ENCODE results near the gene NNAT.
"Not testable (repeated sequence)": the region's sequence is repeated elsewhere in the genome, so short reads cannot be mapped to it uniquely, and the experiment has no call there.

Gene NNAT

DNA sequence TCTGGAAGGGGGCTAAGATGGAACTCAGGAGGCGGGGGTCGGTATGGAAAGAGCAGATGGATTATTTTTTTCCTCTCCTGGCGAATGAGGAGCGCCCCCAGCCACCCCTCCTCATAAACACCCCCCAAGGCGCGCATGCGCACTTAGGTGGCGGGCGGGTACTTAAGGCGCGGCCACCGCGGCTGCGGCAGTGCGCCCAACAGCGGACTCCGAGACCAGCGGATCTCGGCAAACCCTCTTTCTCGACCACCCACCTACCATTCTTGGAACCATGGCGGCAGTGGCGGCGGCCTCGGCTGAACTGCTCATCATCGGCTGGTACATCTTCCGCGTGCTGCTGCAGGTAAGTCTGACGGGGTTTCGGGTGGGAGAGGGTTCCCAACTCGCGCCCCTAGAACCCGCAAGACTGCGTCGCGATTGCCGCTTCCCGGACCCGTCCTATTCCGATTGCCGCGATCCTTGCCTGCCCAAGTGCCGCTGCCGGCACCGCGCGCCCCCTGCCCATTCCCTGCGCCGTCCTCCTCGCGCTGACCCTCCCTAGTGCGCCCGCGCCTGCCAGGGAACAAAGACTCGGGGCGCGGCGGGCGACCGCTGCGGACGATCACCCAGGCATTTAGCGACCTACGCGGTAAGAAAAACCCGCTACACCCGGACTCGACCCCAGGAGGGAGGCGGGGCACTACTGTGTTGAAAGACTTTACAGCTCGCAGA lies at the start of gene NNAT:
TSS of gene NNAT (plus strand) at position 190 of the 711 bp plus-strand sequence. CDS start at position 272, 82 bp downstream.
- H3K4me3 ChIP-seq (ENCODE audit: low read depth, low read length): peak within 1 kb of the TSS; percentile 45
- TF ChIP-seq CTCF (IDR thresholded peaks at IDR 0.05; ENCODE audit: low read depth, low read length): no peak

DNA sequence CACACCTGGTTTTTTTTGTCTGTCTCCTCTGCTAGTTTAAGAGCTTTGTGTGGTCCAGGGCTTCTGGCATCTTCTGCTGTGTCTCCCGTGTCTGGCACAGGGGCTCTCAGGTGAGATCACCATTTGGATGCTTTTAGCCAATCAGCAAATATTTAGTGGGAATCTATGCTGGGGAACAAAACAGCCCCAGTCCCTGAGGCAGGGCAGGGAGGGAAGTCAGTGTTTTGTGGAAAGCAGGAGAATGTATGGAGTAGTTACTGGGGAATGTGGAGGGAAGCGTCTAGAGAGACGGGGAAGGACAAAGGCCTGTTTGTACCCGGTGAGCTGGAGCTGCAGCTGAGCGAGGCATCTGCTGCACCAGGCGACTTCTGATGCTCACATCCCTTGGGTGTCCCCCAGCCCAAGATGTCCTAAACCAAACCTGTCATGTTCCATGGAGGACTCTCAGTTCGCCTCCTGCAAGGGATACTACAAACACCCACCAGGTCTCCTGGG lies 49.3 kb upstream of the NNAT start:
- no peak for TF ChIP-seq CTCF (IDR thresholded peaks at IDR 0.05; ENCODE audit: low read depth, low read length)
- no peak overlapping the region for H3K4me3 ChIP-seq (ENCODE audit: low read depth, low read length)

GRCh38 chr20:37472435-37472834 lies 48.6 kb upstream of the NNAT start:
- H3K4me3 ChIP-seq (ENCODE audit: low read depth, low read length): not testable (repeated sequence)

DNA sequence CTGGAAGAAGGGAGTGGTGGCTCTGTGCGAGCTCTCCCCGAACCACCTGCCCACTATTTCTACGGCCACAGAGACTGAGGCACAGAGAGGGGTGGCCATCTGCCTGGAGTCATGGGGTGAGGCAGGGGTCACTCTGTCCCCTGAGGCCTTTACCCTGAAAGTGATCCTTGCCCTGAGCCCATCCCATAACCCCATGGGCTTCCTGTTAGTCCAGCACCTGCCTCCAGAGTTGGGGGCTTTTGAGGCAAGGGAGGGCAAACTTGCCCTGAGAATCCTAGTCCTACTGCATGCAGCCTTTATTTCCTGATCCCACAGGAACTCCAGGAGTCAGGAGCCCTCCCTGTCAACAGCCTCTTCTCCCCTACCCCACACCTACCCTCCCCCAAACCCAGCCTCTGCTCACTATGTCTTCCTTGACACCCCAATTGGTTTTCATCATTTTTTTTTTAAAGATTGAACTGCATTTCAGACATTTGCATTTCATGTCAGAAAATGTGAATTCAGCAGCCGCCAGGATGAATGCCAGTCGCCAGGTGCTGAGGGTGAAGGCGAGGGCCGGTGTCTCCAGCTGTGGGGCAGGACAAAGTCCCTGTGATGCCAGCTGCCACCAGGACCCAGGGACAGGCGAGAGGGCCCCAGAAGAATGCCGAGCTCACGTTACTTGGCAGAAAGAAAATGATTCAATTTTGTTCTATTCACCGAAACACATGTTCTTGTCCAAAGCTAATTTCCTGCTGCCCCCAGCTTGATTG lies 47.6 kb upstream of the NNAT start:
- TF ChIP-seq CTCF (IDR thresholded peaks at IDR 0.05; ENCODE audit: low read depth, low read length): no peak
- no peak overlapping the region for H3K4me3 ChIP-seq (ENCODE audit: low read depth, low read length)

DNA sequence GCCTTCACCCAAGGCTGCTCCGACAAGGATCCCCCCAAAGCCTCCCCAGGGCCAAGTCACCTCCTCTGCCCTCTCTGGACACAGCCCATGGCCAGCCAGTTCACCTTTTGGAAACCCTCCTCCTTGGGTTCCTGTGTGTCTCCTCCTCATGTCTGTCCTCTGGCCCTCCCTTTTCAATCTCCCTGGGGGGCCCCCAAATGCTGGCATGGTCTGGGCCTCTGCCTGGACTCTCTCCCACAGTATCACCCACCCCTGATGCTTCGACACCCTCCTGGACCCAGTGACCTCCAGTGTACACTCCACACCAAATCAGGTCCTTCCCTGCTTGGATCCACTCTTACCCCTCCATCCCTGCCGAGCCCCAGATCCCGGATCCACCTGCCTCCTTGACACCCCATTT lies 46.7 kb upstream of the NNAT start:
- TF ChIP-seq CTCF (IDR thresholded peaks at IDR 0.05; ENCODE audit: low read depth, low read length): no peak
- H3K4me3 ChIP-seq (ENCODE audit: low read depth, low read length): no peak overlapping the region

GRCh38 chr20:37475252-37475651 lies 45.8 kb upstream of the NNAT start:
- TF ChIP-seq CTCF (IDR thresholded peaks at IDR 0.05; ENCODE audit: low read depth, low read length): no peak
- no peak overlapping the region for H3K4me3 ChIP-seq (ENCODE audit: low read depth, low read length)

- TF ChIP-seq CTCF (IDR thresholded peaks at IDR 0.05; ENCODE audit: low read depth, low read length): no peak
- no peak overlapping the region for H3K4me3 ChIP-seq (ENCODE audit: low read depth, low read length)
Observed at GRCh38 chr20:37477041-37477440, 44.0 kb upstream of the NNAT start.
